GM23248 (cell line): Measurements from ENCODE around the gene TRAPPC3L. TPM values are rescaled to one million over a fixed set of nuclear protein-coding genes. Genes with fewer than 3 reads are reported as not detected.
A peak's percentile ranks its signal among the peaks of the same experiment; 100 is the strongest.

ENCODE experiments used
- DNase-seq: peaks from one replicate; pipeline ENCODE4 v3.0.0-alpha.2; 2015
- H2AFZ ChIP-seq: fragments of 200-600 bp; sonication (generic); 2 replicates; pipeline ENCODE4 v1.6.1; 2016; ENCODE audit warnings: antibody characterized with exemption
- H3F3A ChIP-seq: fragments of 200-600 bp; sonication (generic); 2 replicates; pipeline ENCODE4 v1.6.1; 2016; ENCODE audit warnings: mild to moderate bottlenecking, antibody characterized with exemption, mixed run types; ENCODE audit not compliant: insufficient read depth
- H3K27ac ChIP-seq: fragments of 200-600 bp; sonication (generic); 2 replicates; pipeline ENCODE4 v1.5.1; 2016; ENCODE audit warnings: mild to moderate bottlenecking
- H3K27me3 ChIP-seq: fragments of 200-600 bp; sonication (generic); replicated peaks from 2 replicates; pipeline ENCODE4 v1.6.1; 2016; ENCODE audit warnings: mild to moderate bottlenecking; ENCODE audit not compliant: insufficient read depth
- H3K36me3 ChIP-seq: fragments of 200-600 bp; sonication (generic); 2 replicates; pipeline ENCODE4 v1.6.1; 2016; ENCODE audit warnings: low read depth, mild to moderate bottlenecking
- H3K4me1 ChIP-seq: fragments of 200-600 bp; sonication (generic); 2 replicates; pipeline ENCODE4 v1.6.1; 2016; ENCODE audit warnings: mild to moderate bottlenecking; ENCODE audit not compliant: insufficient read depth
- H3K4me2 ChIP-seq: fragments of 200-600 bp; sonication (generic); one replicate; pipeline ENCODE4 v1.6.1; 2016; ENCODE audit warnings: mild to moderate bottlenecking; ENCODE audit not compliant: unreplicated experiment
- H3K4me3 ChIP-seq: fragments of 200-600 bp; sonication (generic); 2 replicates; pipeline ENCODE4 v1.5.1; 2016; ENCODE audit warnings: mild to moderate bottlenecking
- H3K79me2 ChIP-seq: fragments of 200-600 bp; sonication (generic); 2 replicates; pipeline ENCODE4 v1.6.1; 2016; ENCODE audit warnings: mild to moderate bottlenecking; ENCODE audit not compliant: insufficient read depth
- H3K9ac ChIP-seq: fragments of 200-600 bp; sonication (generic); 2 replicates; pipeline ENCODE4 v1.6.1; 2016; ENCODE audit warnings: mild to moderate bottlenecking
- H3K9me2 ChIP-seq: fragments of 200-600 bp; sonication (generic); 2 replicates; pipeline ENCODE4 v1.6.1; 2016; ENCODE audit warnings: mixed run types, mild to moderate bottlenecking, moderate library complexity; ENCODE audit not compliant: insufficient read depth
- H3K9me3 ChIP-seq: fragments of 200-600 bp; sonication (generic); one replicate; pipeline ENCODE4 v1.6.1; 2017; ENCODE audit warnings: low read depth
- H4K20me1 ChIP-seq: fragments of 200-600 bp; sonication (generic); 2 replicates; pipeline ENCODE4 v1.6.0; 2016; ENCODE audit not compliant: insufficient read depth
- EZH2 ChIP-seq: fragments of 200-600 bp; sonication (generic); IDR thresholded peaks from 2 replicates; pipeline ENCODE4 v1.6.1; 2018; ENCODE audit warnings: antibody characterized with exemption, mild to moderate bottlenecking; ENCODE audit not compliant: insufficient read depth, poor library complexity, severe bottlenecking
- EZH2phosphoT487 ChIP-seq: fragments of 200-600 bp; sonication (generic); IDR thresholded peaks from 2 replicates; pipeline ENCODE4 v1.6.1; 2018; ENCODE audit warnings: antibody characterized with exemption, moderate library complexity, mild to moderate bottlenecking, low read depth; ENCODE audit not compliant: insufficient read depth
- WGBS, 2 experiments: methylation state at CpG; one replicate each; pipeline ENCODE4 v1.1.6; 2015 to 2017; ENCODE audit warnings: low lambda C conversion rate in 2 of 2, low coverage in 1 of 2; ENCODE audit errors: missing lambda C conversion rate in 2 of 2; 5-methylcytosine and 5-hydroxymethylcytosine counted together
- in situ Hi-C: fragments of 300-500 bp; cut with MboI; formaldehyde crosslinking; loops from 2 replicates; pipeline ENCODE4 v1.15.0; 2020
- polyA plus RNA-seq: library from polyadenylated mRNA; unstranded; fragments of >200 nt; fragmentation: Nextera tagmentation; extraction: Ambion mirVana; gene quantifications from 2 replicates; pipeline ENCODE4 v1.2.1, GENCODE V29; 2016
- total RNA-seq: library from RNA; depleted of rRNA; stranded (reverse); fragments of >200 nt; shearing (Covaris generic); gene quantifications from 2 replicates; pipeline ENCODE4 v1.2.3, GENCODE V29; 2014

The TRAPPC3L gene
- total and polyA plus RNA-seq, 2 experiments from 2014 or later = not detected

- peaks cover 22% of the 10 kb centered on the region for H3F3A ChIP-seq
- H3K4me3 ChIP-seq = no peak overlapping the region
- WGBS, 2 experiments = 78 to 82% methylated on average over 9 of the region's 9 CpGs
- H3K27me3 ChIP-seq = no peaks in the 10 kb centered on the region
- H3K79me2 ChIP-seq = no peaks in the 10 kb centered on the region
- DNase-seq = no peak
- H3K9me3 ChIP-seq = no peaks in the 10 kb centered on the region
- H3K36me3 ChIP-seq = no peaks in the 10 kb centered on the region
- H3K4me2 ChIP-seq = no peak overlapping the region
- peaks cover 20% of the 10 kb centered on the region for H3K4me1 ChIP-seq
- no peaks in the 10 kb centered on the region for H4K20me1 ChIP-seq
- H3K9me2 ChIP-seq = no peaks in the 10 kb centered on the region
- H3K9ac ChIP-seq = no peak overlapping the region
- in situ Hi-C loops = no loop called here
- H2AFZ ChIP-seq = no peak overlapping the region
- H3K27ac ChIP-seq = no peak overlapping the region
- TF ChIP-seq EZH2 (no peak), EZH2phosphoT487 (no peak)
These were observed 94.4 kb downstream of the TRAPPC3L start for GRCh38 chr6:116450769-116451740.

GRCh38 chr6:116450185-116450710, 95.2 kb downstream of the TRAPPC3L start:
- H2AFZ ChIP-seq = no peak overlapping the region
- H3K36me3 ChIP-seq = no peaks in the 10 kb centered on the region
- no peaks in the 10 kb centered on the region for H4K20me1 ChIP-seq
- H3F3A ChIP-seq = peaks cover 30% of the 10 kb centered on the region
- no peaks in the 10 kb centered on the region for H3K9me2 ChIP-seq
- no peaks in the 10 kb centered on the region for H3K9me3 ChIP-seq
- H3K4me3 ChIP-seq = no peak overlapping the region
- no peak for TF ChIP-seq EZH2phosphoT487
- no peak for TF ChIP-seq EZH2
- WGBS, 2 experiments = 96 to 97% methylated on average over 1 of the region's 1 CpG
- DNase-seq = no peak
- no peaks in the 10 kb centered on the region for H3K27me3 ChIP-seq
- H3K79me2 ChIP-seq = no peaks in the 10 kb centered on the region
- no peak overlapping the region for H3K27ac ChIP-seq
- in situ Hi-C loops = no loop called here
- peaks cover 25% of the 10 kb centered on the region for H3K4me1 ChIP-seq
- H3K4me2 ChIP-seq = no peak overlapping the region
- no peak overlapping the region for H3K9ac ChIP-seq

- H3K9ac ChIP-seq = no peak overlapping the region
- H3K9me3 ChIP-seq = no peaks in the 10 kb centered on the region
- H3F3A ChIP-seq = peaks cover 34% of the 10 kb centered on the region
- no peaks in the 10 kb centered on the region for H3K79me2 ChIP-seq
- H3K27ac ChIP-seq = no peak overlapping the region
- H3K9me2 ChIP-seq = no peaks in the 10 kb centered on the region
- no peak for DNase-seq
- H4K20me1 ChIP-seq = no peaks in the 10 kb centered on the region
- H2AFZ ChIP-seq = no peak overlapping the region
- no peak for TF ChIP-seq EZH2phosphoT487
- TF ChIP-seq EZH2 = no peak
- peaks cover 25% of the 10 kb centered on the region for H3K4me1 ChIP-seq
- 95 to 100% methylated on average over 1 of the region's 1 CpG for WGBS, 2 experiments
- H3K27me3 ChIP-seq = no peaks in the 10 kb centered on the region
- H3K4me2 ChIP-seq = no peak overlapping the region
- no peaks in the 10 kb centered on the region for H3K36me3 ChIP-seq
- no peak overlapping the region for H3K4me3 ChIP-seq
- in situ Hi-C loops = no loop called here
These were observed 95.9 kb downstream of the TRAPPC3L start for GRCh38 chr6:116449565-116449964.

GRCh38 chr6:116447496-116448011, 97.9 kb downstream of the TRAPPC3L start:
- H3K27ac ChIP-seq = peak overlapping the region; percentile 84
- in situ Hi-C loops = no loop called here

More at GRCh38 chr6:116447496-116448011, 97.9 kb downstream of the TRAPPC3L start:
- WGBS, 2 experiments = 0 to 4% methylated on average over 2 of the region's 2 CpGs
- Histone ChIP-seq H3K9ac (peak overlapping the region; percentile 43), H3K27me3 (no peaks in the 10 kb centered on the region), H3K79me2 (no peaks in the 10 kb centered on the region), H3K4me1 (peaks cover 43% of the 10 kb centered on the region), H3K9me2 (no peaks in the 10 kb centered on the region), H3K4me2 (peak overlapping the region; percentile 70), H4K20me1 (no peaks in the 10 kb centered on the region), H3F3A (peaks cover 40% of the 10 kb centered on the region), H2AFZ (0 out of 2 replicates have a peak overlapping the region, but pooled peaks have one; percentile 8), H3K9me3 (no peaks in the 10 kb centered on the region), H3K4me3 (peak overlapping the region; percentile 16), H3K36me3 (no peaks in the 10 kb centered on the region)
- peak; percentile 95 for DNase-seq
- no peak for TF ChIP-seq EZH2
- no peak for TF ChIP-seq EZH2phosphoT487
